GM23338 (cell line): Measurements from ENCODE around the gene VPS41. TPM values are rescaled to one million over a fixed set of nuclear protein-coding genes. Genes with fewer than 3 reads are reported as not detected.

Source experiments
- ATAC-seq: fragments of 200-7000 bp; cut with Tn5 transposase; 3 replicates; pipeline ENCODE4 v1.9.1; 2020
- DNase-seq: peaks from one replicate; pipeline ENCODE4 v3.0.0-alpha.2; 2015; ENCODE audit warnings: low spot score
- H2AFZ ChIP-seq: fragments of 200-600 bp; sonication (generic); 2 replicates; pipeline ENCODE4 v1.8.0; 2016; ENCODE audit warnings: antibody characterized with exemption, mild to moderate bottlenecking, moderate library complexity
- H3F3A ChIP-seq: fragments of 200-600 bp; sonication (generic); replicated peaks from 2 replicates; pipeline ENCODE4 v1.8.0; 2017; ENCODE audit warnings: antibody characterized with exemption, mixed run types, low read depth
- H3K27ac ChIP-seq: fragments of 200-600 bp; sonication (generic); 2 replicates; pipeline ENCODE4 v1.6.1; 2016; ENCODE audit warnings: low read depth
- H3K27me3 ChIP-seq: fragments of 200-600 bp; sonication (generic); 2 replicates; pipeline ENCODE4 v1.8.0; 2016; ENCODE audit warnings: mild to moderate bottlenecking, mixed run types, moderate library complexity; ENCODE audit not compliant: insufficient read depth
- H3K36me3 ChIP-seq: fragments of 200-600 bp; sonication (generic); 2 replicates; pipeline ENCODE4 v1.8.0; 2016; ENCODE audit warnings: mild to moderate bottlenecking; ENCODE audit not compliant: insufficient read depth
- H3K4me1 ChIP-seq: fragments of 200-600 bp; sonication (generic); 2 replicates; pipeline ENCODE4 v1.8.0; 2016; ENCODE audit warnings: mild to moderate bottlenecking, moderate library complexity; ENCODE audit not compliant: insufficient read depth
- H3K4me2 ChIP-seq: fragments of 200-600 bp; sonication (generic); 2 replicates; pipeline ENCODE4 v1.7.1; 2017; ENCODE audit warnings: mixed run types
- H3K4me3 ChIP-seq: fragments of 200-600 bp; sonication (generic); 2 replicates; pipeline ENCODE4 v1.6.1; 2016; ENCODE audit warnings: mixed run types
- H3K79me2 ChIP-seq: fragments of 200-600 bp; sonication (generic); replicated peaks from 2 replicates; pipeline ENCODE4 v1.8.0; 2017; ENCODE audit warnings: mild to moderate bottlenecking; ENCODE audit not compliant: insufficient read depth
- H3K9me2 ChIP-seq: fragments of 200-600 bp; sonication (generic); 2 replicates; pipeline ENCODE4 v1.8.0; 2017; ENCODE audit not compliant: insufficient read depth
- H4K20me1 ChIP-seq: fragments of 200-600 bp; sonication (generic); replicated peaks from 2 replicates; pipeline ENCODE4 v1.8.0; 2017; ENCODE audit warnings: mild to moderate bottlenecking; ENCODE audit not compliant: insufficient read depth
- H3K27ac Mint-ChIP-seq: 2 replicates; pipeline ENCODE4 v1.8.0; 2020; ENCODE audit warnings: inconsistent platforms, mild to moderate bottlenecking, moderate library complexity, mixed read lengths
- H3K27me3 Mint-ChIP-seq: 3 replicates; pipeline ENCODE4 v1.8.0; 2022; ENCODE audit warnings: low read depth, mild to moderate bottlenecking, moderate library complexity, mixed read lengths, inconsistent platforms; ENCODE audit not compliant: insufficient read depth, poor library complexity
- H3K36me3 Mint-ChIP-seq: 3 replicates; pipeline ENCODE4 v1.8.0; 2021; ENCODE audit warnings: low read depth, mild to moderate bottlenecking, inconsistent platforms, moderate library complexity, mixed read lengths
- H3K4me1 Mint-ChIP-seq: 3 replicates; pipeline ENCODE4 v1.8.0; 2020; ENCODE audit warnings: mild to moderate bottlenecking, inconsistent platforms, mixed read lengths
- H3K4me3 Mint-ChIP-seq: 3 replicates; pipeline ENCODE4 v1.8.0; 2021; ENCODE audit warnings: moderate library complexity, mild to moderate bottlenecking, inconsistent platforms, mixed read lengths
- H3K9me3 Mint-ChIP-seq: 3 replicates; pipeline ENCODE4 v1.8.0; 2020; ENCODE audit warnings: moderate library complexity, mild to moderate bottlenecking, inconsistent platforms, mixed read lengths
- NANOG ChIP-seq: IDR thresholded peaks from 2 replicates; pipeline ENCODE4 v1.6.1; 2016; ENCODE audit warnings: antibody characterized with exemption, borderline replicate concordance
- POLR2AphosphoS5 ChIP-seq: IDR thresholded peaks from 2 replicates; pipeline ENCODE4 v1.6.1; 2016; ENCODE audit warnings: antibody characterized with exemption, low read depth
- STAT1 ChIP-seq: IDR thresholded peaks from one replicate; pipeline ENCODE4 v1.6.1; 2016; ENCODE audit warnings: antibody characterized with exemption; ENCODE audit not compliant: unreplicated experiment
- ZNF114 ChIP-seq: fragments of 250-450 bp; sonication (Bioruptor Pico); IDR thresholded peaks from 2 replicates; pipeline ENCODE4 v1.5.0; 2020; ENCODE audit warnings: mild to moderate bottlenecking, moderate library complexity
- ZNF331 ChIP-seq: fragments of 250-450 bp; sonication (Bioruptor Pico); IDR thresholded peaks from 2 replicates; pipeline ENCODE4 v1.5.0; 2020; ENCODE audit warnings: low read depth, mild to moderate bottlenecking, moderate library complexity
- polyA plus RNA-seq: library from polyadenylated mRNA; unstranded; fragments of >200 nt; fragmentation: Nextera tagmentation; extraction: Ambion mirVana; gene quantifications from 2 replicates; pipeline ENCODE4 v1.2.1, GENCODE V29; 2016
- total RNA-seq: library from RNA; depleted of rRNA; stranded (reverse); fragments of >200 nt; shearing (Covaris generic); gene quantifications from 2 replicates; pipeline ENCODE4 v1.2.3, GENCODE V29; 2014
- TF ChIP-seq, protein P1 (sequence below): IDR thresholded peaks from one replicate; pipeline ENCODE4 v1.6.1; 2018; ENCODE audit warnings: antibody characterized with exemption; ENCODE audit not compliant: unreplicated experiment
- TF ChIP-seq, protein P2 (sequence below): IDR thresholded peaks from 2 replicates; pipeline ENCODE4 v1.6.1; 2016; ENCODE audit warnings: antibody characterized with exemption
- TF ChIP-seq, protein P3 (sequence below): fragments of 250-450 bp; sonication (Bioruptor Pico); IDR thresholded peaks from 2 replicates; pipeline ENCODE4 v1.5.0; 2020; ENCODE audit warnings: mild to moderate bottlenecking, moderate library complexity

VPS41 gene
- total and polyA plus RNA-seq, 2 experiments from 2014 or later, result 20.2 to 41.2 TPM

DNA sequence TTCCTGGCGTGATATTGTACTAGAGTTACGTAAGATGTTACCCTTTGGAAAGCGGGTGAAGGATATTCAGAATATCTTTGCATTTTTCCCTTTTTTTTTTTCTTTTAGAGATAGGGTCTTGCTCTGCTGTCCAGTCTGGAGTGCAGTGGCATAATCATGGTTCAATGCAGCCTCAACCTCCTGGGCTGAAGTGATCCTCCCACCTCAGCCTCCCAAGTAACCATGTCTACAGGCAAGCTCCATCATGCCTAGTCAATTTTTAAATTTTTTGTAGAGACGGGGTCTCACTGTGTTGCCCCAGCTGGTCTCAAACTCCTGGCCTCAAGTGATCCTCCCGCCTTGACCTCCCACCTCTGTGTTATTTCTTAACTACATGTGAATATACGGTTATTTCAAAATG, 18.4 kb downstream of the VPS41 start:
- Mint-ChIP-seq H3K4me3 (no peak overlapping the region), H3K4me1 (peaks cover 35% of the 10 kb centered on the region), H3K27ac (no peak overlapping the region), H3K9me3 (peaks cover 2% of the 10 kb centered on the region; the same call in 1 of the 3 replicates), H3K27me3 (peaks cover 8% of the 10 kb centered on the region), H3K36me3 (peaks cover 7% of the 10 kb centered on the region; the same call in 1 of the 3 replicates)
- Histone ChIP-seq H3K36me3 (no peaks in the 10 kb centered on the region), H3K27ac (no peak overlapping the region), H3K4me2 (no peak overlapping the region), H3K27me3 (no peaks in the 10 kb centered on the region), H3K9me2 (no peaks in the 10 kb centered on the region), H3K4me3 (no peak overlapping the region), H4K20me1 (peaks cover 4% of the 10 kb centered on the region; the same call in 1 of the 2 replicates), H3F3A (no peaks in the 10 kb centered on the region), H3K79me2 (peaks cover 24% of the 10 kb centered on the region), H3K4me1 (0 out of 2 replicates have a peak, but pooled peaks cover 5% of the 10 kb centered on the region), H2AFZ (no peak overlapping the region)
- no peak for TF ChIP-seq POLR2AphosphoS5
- TF ChIP-seq ZNF114 (CRISPR knock-in tag), result no peak
- no peak for TF ChIP-seq ZNF331
- TF ChIP-seq, protein P1, sequence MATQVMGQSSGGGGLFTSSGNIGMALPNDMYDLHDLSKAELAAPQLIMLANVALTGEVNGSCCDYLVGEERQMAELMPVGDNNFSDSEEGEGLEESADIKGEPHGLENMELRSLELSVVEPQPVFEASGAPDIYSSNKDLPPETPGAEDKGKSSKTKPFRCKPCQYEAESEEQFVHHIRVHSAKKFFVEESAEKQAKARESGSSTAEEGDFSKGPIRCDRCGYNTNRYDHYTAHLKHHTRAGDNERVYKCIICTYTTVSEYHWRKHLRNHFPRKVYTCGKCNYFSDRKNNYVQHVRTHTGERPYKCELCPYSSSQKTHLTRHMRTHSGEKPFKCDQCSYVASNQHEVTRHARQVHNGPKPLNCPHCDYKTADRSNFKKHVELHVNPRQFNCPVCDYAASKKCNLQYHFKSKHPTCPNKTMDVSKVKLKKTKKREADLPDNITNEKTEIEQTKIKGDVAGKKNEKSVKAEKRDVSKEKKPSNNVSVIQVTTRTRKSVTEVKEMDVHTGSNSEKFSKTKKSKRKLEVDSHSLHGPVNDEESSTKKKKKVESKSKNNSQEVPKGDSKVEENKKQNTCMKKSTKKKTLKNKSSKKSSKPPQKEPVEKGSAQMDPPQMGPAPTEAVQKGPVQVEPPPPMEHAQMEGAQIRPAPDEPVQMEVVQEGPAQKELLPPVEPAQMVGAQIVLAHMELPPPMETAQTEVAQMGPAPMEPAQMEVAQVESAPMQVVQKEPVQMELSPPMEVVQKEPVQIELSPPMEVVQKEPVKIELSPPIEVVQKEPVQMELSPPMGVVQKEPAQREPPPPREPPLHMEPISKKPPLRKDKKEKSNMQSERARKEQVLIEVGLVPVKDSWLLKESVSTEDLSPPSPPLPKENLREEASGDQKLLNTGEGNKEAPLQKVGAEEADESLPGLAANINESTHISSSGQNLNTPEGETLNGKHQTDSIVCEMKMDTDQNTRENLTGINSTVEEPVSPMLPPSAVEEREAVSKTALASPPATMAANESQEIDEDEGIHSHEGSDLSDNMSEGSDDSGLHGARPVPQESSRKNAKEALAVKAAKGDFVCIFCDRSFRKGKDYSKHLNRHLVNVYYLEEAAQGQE, result no peak
- no peak for TF ChIP-seq NANOG
- TF ChIP-seq, protein P2, sequence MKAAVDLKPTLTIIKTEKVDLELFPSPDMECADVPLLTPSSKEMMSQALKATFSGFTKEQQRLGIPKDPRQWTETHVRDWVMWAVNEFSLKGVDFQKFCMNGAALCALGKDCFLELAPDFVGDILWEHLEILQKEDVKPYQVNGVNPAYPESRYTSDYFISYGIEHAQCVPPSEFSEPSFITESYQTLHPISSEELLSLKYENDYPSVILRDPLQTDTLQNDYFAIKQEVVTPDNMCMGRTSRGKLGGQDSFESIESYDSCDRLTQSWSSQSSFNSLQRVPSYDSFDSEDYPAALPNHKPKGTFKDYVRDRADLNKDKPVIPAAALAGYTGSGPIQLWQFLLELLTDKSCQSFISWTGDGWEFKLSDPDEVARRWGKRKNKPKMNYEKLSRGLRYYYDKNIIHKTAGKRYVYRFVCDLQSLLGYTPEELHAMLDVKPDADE, result no peak
- TF ChIP-seq, protein P3, sequence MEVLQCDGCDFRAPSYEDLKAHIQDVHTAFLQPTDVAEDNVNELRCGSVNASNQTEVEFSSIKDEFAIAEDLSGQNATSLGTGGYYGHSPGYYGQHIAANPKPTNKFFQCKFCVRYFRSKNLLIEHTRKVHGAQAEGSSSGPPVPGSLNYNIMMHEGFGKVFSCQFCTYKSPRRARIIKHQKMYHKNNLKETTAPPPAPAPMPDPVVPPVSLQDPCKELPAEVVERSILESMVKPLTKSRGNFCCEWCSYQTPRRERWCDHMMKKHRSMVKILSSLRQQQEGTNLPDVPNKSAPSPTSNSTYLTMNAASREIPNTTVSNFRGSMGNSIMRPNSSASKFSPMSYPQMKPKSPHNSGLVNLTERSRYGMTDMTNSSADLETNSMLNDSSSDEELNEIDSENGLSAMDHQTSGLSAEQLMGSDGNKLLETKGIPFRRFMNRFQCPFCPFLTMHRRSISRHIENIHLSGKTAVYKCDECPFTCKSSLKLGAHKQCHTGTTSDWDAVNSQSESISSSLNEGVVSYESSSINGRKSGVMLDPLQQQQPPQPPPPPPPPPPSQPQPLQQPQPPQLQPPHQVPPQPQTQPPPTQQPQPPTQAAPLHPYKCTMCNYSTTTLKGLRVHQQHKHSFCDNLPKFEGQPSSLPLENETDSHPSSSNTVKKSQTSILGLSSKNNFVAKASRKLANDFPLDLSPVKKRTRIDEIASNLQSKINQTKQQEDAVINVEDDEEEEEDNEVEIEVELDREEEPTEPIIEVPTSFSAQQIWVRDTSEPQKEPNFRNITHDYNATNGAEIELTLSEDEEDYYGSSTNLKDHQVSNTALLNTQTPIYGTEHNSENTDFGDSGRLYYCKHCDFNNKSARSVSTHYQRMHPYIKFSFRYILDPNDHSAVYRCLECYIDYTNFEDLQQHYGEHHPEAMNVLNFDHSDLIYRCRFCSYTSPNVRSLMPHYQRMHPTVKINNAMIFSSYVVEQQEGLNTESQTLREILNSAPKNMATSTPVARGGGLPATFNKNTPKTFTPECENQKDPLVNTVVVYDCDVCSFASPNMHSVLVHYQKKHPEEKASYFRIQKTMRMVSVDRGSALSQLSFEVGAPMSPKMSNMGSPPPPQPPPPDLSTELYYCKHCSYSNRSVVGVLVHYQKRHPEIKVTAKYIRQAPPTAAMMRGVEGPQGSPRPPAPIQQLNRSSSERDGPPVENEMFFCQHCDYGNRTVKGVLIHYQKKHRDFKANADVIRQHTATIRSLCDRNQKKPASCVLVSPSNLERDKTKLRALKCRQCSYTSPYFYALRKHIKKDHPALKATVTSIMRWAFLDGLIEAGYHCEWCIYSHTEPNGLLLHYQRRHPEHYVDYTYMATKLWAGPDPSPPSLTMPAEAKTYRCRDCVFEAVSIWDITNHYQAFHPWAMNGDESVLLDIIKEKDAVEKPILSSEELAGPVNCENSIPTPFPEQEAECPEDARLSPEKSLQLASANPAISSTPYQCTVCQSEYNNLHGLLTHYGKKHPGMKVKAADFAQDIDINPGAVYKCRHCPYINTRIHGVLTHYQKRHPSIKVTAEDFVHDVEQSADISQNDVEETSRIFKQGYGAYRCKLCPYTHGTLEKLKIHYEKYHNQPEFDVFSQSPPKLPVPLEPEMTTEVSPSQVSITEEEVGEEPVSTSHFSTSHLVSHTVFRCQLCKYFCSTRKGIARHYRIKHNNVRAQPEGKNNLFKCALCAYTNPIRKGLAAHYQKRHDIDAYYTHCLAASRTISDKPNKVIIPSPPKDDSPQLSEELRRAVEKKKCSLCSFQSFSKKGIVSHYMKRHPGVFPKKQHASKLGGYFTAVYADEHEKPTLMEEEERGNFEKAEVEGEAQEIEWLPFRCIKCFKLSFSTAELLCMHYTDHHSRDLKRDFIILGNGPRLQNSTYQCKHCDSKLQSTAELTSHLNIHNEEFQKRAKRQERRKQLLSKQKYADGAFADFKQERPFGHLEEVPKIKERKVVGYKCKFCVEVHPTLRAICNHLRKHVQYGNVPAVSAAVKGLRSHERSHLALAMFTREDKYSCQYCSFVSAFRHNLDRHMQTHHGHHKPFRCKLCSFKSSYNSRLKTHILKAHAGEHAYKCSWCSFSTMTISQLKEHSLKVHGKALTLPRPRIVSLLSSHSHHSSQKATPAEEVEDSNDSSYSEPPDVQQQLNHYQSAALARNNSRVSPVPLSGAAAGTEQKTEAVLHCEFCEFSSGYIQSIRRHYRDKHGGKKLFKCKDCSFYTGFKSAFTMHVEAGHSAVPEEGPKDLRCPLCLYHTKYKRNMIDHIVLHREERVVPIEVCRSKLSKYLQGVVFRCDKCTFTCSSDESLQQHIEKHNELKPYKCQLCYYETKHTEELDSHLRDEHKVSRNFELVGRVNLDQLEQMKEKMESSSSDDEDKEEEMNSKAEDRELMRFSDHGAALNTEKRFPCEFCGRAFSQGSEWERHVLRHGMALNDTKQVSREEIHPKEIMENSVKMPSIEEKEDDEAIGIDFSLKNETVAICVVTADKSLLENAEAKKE, result no peak
- TF ChIP-seq STAT1, result no peak
- ATAC-seq (no peak), DNase-seq (no peak)
